Effector CD8-positive, alpha-beta T cell (primary cell): ENCODE data around the gene DHRS2.
"Not testable (repeated sequence)": the region's sequence is repeated elsewhere in the genome, so short reads cannot be mapped to it uniquely, and the experiment has no call there.

Experiments used
- DNase-seq: peaks from one replicate; lab custom pipeline; 2025; lab: John Stamatoyannopoulos, UW

The DHRS2 gene

DNA sequence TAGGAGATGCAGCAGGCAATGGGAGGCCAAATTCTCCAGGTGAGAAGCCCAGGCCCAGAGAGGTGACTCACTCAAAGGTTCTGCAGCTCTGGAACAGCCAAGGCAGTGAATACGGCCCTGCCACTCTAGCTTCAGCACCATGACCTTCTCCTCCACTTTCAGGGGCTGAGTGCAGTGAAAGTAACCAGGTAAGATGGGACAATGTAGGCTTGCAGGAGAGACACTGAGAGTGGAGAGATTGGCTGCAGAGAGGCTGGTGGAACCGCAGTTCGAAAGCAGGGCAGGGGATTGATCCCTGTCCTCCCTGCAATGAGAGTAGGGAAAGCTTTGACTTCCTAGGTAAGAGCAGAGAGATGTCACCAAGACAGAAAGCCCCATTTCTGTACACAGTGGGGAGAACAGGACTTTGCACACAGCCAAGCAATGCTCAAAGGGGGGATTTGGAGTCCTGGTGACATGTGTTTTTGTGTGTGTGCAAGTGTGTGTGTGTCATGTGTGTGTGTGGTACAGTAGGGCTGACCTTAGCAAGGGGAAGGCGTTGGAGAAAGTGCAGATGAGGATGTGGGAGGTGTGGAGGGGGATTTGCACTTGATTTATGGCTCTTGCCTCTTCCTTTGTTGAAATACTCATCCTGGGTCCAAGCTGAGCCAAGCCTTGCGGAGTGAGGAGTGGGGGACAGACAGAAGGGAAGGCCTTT is 12.7 kb downstream of the DHRS2 start:
- DNase-seq = no peak

DNA sequence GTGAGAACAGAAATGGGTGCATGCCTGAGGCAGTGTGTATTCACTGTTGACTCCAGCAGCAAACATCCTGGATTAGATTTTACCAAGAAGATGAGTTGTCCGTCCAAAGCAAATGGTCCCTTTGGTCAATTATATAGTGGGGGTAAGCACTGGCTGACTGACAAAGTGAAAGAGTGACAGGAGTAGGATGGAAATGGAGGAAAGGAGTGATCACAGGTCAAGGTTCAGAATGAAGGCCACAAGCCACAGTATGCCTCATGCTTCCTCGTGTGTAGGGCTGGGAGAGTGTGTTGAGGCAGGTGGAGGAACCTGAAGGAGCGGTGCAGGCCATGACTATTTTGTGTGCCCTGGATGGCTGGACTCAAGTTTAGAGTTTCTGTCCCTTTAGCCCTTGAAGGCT is 14.3 kb downstream of the DHRS2 start:
- DNase-seq = no peak

DNA sequence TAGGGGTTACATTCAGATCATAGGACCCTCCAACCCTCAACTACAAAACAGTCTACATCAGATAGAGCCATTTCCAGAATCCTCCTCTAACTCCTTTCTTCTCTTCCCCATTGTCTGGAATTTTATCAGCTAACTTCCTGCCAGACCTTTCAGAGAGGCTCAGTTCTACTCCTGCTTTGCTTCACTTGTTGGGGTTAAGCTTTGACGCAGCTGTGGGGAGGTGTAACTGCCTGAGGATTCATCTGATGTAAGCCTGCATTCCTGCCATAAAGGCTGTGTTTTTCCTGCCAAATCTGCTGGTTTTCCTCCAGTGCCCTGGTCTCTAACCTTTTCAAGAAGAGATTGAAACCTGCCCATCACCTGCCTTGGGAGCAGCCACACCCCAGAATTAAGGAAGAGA is 16.9 kb downstream of the DHRS2 start:
- DNase-seq = no peak

DNA sequence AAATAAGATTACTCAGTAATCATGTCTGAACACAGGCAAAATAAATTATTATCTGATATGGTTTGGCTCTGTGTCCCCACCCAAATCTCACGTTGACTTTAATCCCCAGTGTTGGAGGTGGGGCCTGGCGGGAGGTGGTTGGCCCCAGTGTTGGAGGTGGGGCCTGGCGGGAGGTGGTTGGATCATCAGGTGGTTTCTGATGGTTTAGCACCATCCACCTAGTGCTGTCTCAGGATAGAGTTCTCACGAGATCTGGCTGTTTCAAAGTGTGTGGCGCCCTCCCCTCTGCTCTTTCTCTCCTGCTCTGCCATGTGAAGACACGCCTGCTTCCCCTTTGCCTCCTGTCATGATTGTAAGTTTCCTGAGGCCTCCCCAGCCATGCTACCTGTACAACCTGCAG is 18.1 kb downstream of the DHRS2 start:
- no peak for DNase-seq

DNA sequence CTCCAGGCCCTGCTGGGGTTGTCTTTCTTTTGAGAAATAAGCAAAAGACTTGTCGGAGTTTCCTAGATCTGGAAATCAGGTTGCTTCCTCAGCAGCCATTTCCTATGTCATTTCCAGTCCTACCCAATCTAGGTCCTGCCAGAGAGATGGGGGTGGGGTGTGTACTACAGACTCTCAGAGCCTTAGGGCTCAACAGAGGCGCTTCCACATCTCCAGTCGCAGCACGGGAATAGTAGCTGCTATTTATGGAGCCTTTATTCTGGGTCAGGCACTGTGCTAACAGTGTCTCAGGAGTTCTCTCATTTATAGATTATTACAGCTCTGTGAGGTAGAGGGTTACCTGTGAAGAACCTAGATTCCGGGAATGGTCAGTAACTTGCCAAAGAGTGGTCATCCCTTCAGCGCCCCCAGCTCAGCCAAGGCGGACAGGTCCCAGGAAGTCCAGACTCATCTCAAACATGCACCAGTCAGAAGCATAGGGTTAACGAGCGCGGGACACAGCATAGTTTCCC is 21.9 kb downstream of the DHRS2 start:
- no peak for DNase-seq

DNA sequence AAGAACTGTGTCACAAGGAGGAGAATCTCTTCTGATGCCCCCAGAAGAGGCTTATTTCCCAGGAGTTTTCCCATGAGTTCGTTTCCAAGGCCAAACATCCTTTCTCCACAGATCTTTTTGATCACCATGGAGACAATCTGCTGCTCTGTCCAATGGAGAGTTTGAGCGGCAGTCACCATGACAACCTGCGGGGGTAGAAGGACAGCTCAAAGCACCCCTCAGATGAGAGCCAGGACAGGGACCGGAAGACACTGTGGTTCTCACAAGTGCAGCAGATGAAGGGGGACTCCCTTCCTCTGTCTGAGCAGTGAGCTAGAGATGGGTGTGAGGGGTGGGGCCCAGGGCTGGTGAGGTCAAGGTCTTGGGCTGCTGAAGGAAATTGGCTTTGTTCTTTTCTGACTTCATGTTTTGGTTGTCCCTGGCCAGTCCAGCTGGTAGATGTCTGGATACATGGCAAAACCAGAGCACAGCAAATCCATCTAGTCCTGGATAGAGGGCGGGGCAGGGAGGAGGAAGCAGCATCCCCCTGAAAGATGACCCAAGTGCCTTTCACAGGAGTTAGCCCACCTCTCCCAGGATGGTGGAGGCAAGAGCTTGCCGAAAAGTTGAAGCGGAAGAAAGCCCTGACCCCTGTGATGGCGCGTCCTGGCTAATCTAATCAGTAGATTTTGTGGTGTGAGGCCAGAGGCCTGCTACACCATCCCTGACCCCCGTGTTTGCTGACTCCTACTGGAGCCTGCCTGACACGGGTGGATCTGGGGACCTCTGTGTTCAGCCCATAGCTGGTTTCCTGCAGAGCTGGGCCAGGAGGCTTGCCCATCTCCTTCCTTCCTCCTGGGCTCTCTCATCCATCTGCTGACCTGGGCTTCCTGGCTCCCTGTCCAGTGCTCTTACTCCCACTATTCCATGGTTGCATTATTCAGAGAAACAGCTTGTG is 24.4 kb downstream of the DHRS2 start:
- DNase-seq = no peak

DNA sequence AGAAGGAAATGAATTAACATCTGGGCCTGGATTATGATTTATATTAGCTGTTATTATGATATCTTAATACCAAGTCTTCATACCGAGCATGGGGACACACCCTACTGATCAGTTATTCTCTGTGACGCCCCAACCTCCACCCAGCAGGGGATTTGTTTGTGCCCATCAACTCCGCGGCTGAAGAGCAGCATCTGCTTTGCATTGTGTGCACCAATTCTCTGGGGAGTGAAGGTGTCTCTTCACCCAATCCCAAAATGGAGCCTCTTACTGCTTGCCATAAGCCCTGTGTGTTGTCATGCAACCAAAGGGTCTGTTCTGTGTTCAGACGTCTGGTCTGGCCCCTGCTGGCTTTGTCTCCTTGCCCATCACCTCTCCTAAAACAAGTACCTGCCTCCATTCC is 25.4 kb downstream of the DHRS2 start:
- DNase-seq = no peak

DNA sequence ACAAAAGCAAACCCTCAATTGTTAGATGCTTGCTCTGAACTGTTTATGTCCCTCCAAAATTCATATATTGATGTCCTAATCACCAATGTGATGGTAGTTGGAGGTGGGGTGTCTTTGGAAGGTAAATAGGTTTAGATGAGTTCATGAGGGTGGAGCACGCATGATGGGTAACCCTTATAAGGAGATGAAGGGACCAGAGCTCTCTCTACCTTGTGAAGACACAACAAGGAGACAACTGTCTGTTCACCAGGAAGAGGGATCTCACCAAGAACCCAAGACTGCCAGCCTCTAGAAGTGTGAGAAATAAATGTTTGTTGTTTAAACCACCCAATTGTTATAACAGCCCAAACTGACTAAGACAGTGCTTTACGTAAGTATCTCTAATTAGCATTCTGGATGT is 27.0 kb downstream of the DHRS2 start:
- DNase-seq = no peak

DNA sequence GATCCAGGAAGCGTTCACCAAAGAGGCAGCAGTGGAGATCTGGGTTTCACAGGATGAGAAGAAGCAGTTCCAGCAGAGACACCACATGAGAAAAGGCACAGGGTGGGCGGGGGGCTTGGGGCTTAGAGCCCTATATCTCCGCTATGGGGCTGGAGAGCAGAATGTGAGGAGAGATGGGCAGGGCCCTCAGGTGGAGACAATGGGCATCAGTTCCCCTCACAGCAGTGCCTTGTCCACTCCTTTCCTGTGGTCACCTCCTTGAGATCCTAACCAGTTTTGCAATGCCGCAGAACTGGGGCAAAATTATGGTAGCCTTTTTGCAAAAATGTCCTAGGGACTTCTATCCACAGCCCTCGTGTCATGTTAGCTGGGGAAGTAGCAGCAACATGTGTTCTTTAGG is 27.5 kb downstream of the DHRS2 start:
- DNase-seq = no peak

DNA sequence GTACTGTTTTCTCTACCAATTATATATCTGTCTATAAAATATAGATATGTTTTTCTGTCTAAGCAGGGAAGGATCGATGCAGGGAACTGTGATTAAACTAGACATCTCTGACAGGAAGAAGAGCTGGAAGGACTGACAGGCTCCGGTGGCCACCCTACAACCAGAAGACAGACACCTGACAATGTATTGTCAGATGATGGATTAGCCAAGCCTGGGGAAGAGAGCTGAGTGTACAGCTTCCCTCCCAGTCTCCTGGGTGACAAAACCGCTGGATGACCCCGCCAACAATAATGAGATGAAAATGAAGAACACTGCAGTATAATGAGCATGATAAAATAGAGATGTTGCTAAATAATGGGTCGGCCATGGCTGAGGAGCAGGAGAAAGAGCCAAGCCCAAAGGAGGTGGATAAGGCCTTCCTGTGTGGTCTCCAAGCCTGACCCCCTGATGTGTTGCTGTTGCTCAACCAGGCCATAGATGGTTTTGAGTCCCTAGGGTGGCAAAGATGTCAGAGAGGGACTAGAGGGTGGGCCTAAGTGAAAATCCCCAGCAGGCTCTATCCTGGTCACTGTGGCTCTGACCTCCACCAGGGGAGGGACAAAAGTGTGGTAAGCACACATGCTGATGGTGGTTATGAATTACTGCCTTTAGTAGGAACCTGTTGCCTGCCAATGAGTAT is 28.2 kb downstream of the DHRS2 start:
- DNase-seq = no peak

DNA sequence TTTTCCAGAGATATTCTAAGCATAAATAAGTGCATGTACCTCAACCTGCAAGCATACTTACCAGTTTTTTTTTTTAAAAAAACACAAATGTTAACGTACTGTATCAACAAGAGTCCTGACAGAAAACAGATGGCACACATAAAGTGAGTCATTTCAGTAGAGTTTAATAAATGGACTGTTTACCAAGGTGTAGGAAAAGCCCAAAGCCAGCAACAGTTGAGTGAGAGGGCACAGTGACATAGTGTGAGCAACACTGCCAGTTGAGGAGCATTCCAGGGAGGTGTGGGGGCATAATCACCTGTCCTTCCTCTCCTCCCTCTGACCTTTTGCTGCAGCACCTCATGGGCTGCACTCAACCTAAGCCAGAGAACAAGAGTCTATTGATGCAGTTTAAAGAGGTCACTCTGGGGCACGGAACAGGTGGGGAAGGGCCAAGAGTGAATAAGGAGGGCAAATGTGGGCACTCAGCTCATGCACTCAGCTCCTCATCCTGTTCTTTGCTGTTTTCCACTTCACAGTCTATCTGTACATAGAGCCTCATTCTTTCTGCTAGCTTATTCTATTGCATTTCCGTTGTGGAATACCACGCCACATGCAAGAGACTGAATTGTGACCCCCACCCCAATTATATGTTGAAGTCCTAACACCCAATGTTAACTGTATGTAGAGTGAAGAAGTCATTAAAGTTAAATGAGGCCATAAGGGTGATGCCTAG is 29.3 kb downstream of the DHRS2 start:
- no peak for DNase-seq

DNA sequence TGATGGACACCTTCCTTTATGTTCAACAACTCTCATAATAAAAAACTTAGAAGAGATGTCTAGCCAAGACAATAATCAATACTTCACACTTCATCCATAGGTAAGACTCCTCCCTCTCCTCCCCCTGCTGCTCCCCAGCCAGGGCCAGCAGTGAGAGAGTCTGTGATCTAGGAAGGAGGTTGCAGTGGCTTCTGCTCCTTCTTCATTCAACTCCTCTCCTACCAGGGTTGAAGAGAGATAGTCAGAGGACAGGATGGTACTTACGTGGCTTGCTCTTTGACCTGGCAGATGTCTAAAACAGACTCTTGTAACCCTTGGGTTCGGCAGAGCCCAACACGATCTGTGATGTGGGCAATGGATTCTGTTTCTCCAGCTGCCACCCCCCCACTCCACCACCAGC is 31.0 kb downstream of the DHRS2 start:
- no peak for DNase-seq

DNA sequence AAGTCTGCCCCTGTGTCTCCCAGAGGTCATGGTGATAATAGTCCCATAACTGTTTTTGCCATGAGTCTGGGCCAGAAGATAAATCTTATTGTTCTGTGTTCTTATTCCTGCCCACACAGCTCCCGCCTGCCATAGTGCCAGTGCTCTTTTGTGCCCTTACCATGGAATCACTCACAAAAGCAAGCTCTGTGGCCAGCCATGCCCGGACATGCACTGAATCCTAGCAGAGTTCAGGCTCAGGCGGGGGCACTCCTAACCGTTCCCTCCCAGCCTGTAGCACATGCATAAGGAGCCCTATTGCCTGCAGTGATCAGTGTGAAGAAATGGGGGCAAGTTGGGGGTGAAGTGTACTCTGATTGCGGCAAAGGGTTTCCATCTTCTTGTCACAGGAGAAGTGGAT is 33.3 kb downstream of the DHRS2 start:
- DNase-seq = no peak

DNA sequence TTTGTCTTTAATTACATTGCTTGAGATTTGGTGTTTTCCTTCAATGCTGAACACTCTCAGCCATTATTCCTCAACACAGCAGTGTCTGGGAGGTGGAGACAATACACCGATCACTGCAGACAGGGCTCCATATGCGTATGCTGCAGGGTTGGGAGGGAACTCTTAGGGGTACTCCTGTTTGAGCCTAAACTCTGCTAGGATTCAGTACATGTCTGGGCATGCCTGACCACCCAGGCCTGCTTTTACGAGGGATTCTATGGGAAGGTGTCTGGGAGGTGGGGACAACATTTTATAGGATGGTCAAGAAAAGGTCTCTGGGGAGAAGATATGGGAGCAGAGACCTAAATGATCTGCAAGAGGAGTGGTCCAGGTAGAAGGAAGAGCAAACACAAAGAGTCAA is 34.3 kb downstream of the DHRS2 start:
- DNase-seq = no peak

DNA sequence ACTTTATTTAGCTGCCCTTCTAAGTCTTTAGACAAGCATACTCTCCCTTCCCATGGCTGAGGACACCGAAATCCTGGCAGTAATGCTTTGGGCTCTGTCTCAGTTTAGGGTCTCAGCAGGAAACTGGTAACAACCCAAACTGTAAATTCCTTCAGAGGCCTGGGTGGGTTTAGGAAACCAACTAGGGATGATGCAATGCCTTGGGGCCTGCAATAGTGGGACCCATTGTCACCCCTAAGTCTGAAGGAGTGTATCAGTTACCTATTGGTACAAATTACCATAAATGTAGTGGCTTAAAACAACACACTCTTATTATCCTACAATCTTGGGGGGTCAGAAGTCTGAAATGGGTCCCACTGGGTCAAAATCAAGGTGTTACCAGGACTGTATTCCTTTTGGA is 36.0 kb downstream of the DHRS2 start:
- DNase-seq = no peak

DNA sequence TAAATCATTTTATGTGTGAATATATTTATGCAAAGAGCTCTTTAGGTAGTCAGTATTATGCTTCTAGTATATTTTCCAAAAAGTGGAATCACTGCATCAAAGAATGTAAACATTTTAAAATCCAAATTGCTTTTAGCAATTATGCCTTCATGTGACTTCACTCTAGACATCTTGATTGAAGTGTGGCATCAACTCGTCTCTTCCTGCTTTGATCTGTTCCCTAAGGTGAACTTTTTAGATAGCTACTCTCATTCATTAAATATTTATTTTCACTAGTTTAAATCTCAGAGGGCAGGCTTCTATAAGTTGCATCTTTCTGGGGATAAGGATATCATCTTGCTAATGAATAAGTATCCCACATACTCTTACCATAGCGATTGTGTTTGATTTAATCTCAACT is 39.2 kb downstream of the DHRS2 start:
- no peak for DNase-seq

DNA sequence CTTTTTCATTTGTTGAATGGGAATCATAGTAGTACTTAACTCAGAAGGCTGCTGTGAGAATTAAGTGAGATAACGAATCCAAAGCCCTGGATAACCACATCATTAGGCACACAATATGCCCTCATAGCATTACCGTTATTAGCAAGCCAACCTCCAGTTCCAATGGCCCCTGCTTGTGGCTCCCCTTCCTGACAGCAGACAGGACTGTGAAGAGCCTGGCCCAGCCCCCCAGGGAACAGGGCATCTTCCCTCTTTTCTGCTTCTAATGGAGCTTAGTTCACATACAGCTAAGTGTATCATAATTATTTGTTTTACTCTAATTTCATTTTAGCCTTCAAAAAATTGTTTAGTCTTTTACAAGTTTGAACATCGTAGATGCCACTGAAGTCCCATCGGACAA is 39.7 kb downstream of the DHRS2 start:
- no peak for DNase-seq

DNA sequence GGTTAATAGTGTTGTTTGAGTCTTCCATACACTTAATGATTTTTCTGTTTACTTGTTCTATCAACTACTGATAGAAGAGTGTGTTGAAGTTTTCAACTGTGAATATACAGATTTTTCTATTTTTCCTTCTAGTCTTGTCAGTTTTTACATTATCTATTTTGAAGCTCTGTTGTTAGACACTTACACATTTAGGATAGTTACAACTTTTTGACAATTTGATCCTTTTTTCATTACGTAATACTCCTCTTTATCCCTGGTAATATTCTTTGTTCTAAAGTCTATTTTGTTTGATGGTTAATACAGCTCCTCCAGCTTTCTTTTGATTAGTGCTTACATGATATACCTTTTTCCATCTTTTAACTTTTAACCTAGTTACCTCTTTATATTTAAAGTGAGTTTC is 45.2 kb downstream of the DHRS2 start:
- DNase-seq = no peak

DNA sequence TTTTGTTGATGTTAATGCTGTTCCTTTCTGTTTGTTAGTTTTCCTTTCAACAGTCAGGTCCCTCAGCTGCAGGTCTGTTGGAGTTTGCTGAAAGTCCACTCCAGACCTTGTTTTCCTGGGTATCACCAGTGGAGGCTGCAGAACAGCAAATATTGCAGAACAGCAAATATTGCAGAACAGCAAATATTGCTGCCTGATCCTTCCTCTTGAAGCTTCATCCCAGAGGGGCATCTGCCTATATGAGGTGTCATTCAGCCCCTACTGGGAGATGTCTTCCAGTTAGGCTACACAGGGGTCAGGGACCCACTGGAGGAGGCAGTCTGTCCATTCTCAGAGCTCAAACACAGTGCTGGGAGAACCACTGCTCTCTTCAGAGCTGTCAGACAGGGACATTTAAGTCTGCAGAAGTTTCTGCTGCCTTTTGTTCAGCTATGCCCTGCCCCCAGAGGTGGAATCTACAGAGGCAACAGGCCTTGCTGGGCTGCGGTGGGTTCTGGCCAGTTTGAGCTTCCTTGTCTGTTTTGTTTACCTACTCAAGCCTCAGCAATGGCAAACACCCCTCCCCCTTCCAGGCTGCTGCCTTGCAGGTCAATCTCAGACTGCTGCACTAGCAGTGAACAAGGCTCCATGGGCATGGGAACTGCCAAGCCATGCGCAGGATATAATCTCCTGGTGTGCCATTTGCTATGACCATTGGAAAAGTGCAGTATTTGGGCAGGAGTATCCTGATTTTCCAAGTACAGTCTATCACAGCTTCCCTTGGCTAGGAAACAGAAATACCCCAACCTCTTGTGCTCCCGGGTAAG is 53.7 kb downstream of the DHRS2 start:
- DNase-seq = not testable (repeated sequence)

DNA sequence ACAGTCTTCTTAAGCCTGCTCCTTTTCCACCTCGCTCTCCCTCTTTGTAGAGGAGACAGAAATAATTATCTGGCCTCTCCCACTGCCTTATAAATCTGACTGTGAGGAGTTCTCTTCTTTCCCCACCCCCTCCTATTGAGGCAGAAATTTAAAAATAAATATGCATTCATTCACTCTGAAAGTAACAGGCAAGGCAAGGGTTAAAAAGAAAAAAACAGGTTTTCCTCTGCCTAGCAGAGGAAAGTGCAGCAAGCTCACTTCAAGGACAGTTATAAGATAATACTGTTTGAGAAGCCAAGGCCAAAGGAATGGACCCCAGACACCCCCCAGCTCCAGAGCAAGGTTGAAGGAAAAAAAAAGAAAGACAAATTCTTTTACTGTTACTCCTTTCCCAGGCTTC is 56.3 kb downstream of the DHRS2 start:
- DNase-seq = no peak

DNA sequence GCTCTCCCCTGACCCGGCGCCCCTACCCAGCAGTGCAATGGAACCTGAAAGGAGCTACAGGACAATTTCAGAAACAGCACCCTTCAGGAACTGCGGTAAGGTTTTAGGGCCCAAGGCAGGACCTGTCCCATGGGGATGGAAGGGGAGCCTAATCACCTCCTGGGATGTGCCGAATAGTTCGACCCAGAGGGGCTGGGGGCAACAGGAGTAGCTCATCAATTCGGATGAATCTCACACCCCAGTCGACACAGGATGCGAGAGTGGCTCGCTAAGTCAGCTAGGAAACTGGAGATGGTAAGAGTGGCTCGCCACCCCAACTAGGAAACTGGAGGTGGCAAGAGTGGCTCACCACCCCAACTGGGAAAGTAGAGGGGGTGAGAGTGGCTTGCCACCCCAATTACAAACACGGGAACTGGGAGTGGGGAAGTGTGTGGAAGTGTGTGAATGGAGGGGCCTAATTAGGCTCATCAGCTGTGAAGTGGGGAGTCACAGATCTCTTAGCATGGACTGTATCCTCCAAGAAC is 57.1 kb downstream of the DHRS2 start:
- no peak for DNase-seq
